Mesenchymal stem cell (in vitro differentiated cells and primary cell): ENCODE data around the gene SMIM41.

ENCODE experiments used
- DNase-seq: peaks from one replicate; pipeline ENCODE4 v3.0.0-alpha.2; 2013
- H2AFZ ChIP-seq: one replicate; pipeline ENCODE4 v1.6.1; 2013; ENCODE audit warnings: low read depth, mild to moderate bottlenecking, control low read depth, inconsistent platforms, low read length, moderate library complexity
- H2AK5ac ChIP-seq: 2 replicates; pipeline ENCODE4 v1.6.1; 2013; ENCODE audit warnings: low read length, moderate library complexity, mild to moderate bottlenecking, inconsistent platforms; ENCODE audit not compliant: severe bottlenecking
- H2BK120ac ChIP-seq: one replicate; pipeline ENCODE4 v1.6.1; 2013; ENCODE audit warnings: low read depth, mild to moderate bottlenecking, inconsistent platforms, low read length, moderate library complexity
- H2BK12ac ChIP-seq, 2 experiments: one replicate each; pipeline ENCODE4 v1.6.1; 2013; ENCODE audit warnings: inconsistent platforms in 2 of 2, low read length in 2 of 2, mild to moderate bottlenecking in 2 of 2, moderate library complexity in 2 of 2, control low read depth in 1 of 2
- H2BK15ac ChIP-seq: one replicate; pipeline ENCODE4 v1.6.1; 2013; ENCODE audit warnings: mild to moderate bottlenecking, low read depth, inconsistent platforms; ENCODE audit not compliant: poor library complexity, severe bottlenecking
- H2BK5ac ChIP-seq: 2 replicates; pipeline ENCODE4 v1.6.1; 2013; ENCODE audit warnings: low read depth, mild to moderate bottlenecking, low read length, control low read depth, inconsistent platforms; ENCODE audit not compliant: poor library complexity, severe bottlenecking
- H3K14ac ChIP-seq, 2 experiments: one replicate each; pipeline ENCODE4 v1.6.1; 2013; ENCODE audit warnings: inconsistent platforms in 2 of 2, low read length in 2 of 2, control low read depth in 1 of 2, mild to moderate bottlenecking in 1 of 2, moderate library complexity in 1 of 2
- H3K18ac ChIP-seq, 2 experiments: one replicate each; pipeline ENCODE4 v1.6.1; 2013; ENCODE audit warnings: inconsistent platforms in 2 of 2, low read length in 2 of 2, control low read depth in 1 of 2, low read depth in 1 of 2, mild to moderate bottlenecking in 1 of 2
- H3K23ac ChIP-seq, 2 experiments: one replicate each; pipeline ENCODE4 v1.6.1; 2013; ENCODE audit warnings: inconsistent platforms in 2 of 2, low read length in 2 of 2, mild to moderate bottlenecking in 2 of 2, moderate library complexity in 2 of 2, control low read depth in 1 of 2
- H3K27ac ChIP-seq: 2 replicates; pipeline ENCODE4 v1.5.1; 2013; ENCODE audit warnings: mild to moderate bottlenecking, moderate library complexity, low read length, control low read depth, inconsistent platforms; ENCODE audit not compliant: poor library complexity, severe bottlenecking
- H3K27me3 ChIP-seq, 2 experiments: 2 replicates each; pipeline versions ENCODE4 v1.6.1 to v1.7.0; 2013; ENCODE audit warnings: low read length in 2 of 2, mild to moderate bottlenecking in 2 of 2, moderate library complexity in 2 of 2, control low read depth in 1 of 2, inconsistent platforms in 1 of 2; ENCODE audit not compliant: control insufficient read depth in 1 of 2, insufficient read depth in 1 of 2
- H3K36me3 ChIP-seq, 2 experiments: 2 replicates each; pipeline versions ENCODE4 v1.6.1 to v1.7.0; 2013; ENCODE audit warnings: low read length in 2 of 2, control low read depth in 1 of 2, inconsistent platforms in 1 of 2, low read depth in 1 of 2, mild to moderate bottlenecking in 1 of 2; ENCODE audit not compliant: insufficient read depth in 2 of 2, control insufficient read depth in 1 of 2
- H3K4ac ChIP-seq, 2 experiments: one replicate each; pipeline ENCODE4 v1.6.1; 2013; ENCODE audit warnings: inconsistent platforms in 2 of 2, low read length in 2 of 2, mild to moderate bottlenecking in 2 of 2, moderate library complexity in 2 of 2, control low read depth in 1 of 2, low read depth in 1 of 2
- H3K4me1 ChIP-seq: 2 replicates; pipeline ENCODE4 v1.6.1; 2013; ENCODE audit warnings: low read depth, low read length, control low read depth; ENCODE audit not compliant: control insufficient read depth, insufficient read depth
- H3K4me2 ChIP-seq: 2 replicates; pipeline ENCODE4 v1.6.1; 2013; ENCODE audit warnings: low read length, mild to moderate bottlenecking, inconsistent platforms; ENCODE audit not compliant: poor library complexity, severe bottlenecking
- H3K4me3 ChIP-seq, 2 experiments: 2 replicates each; pipeline versions ENCODE4 v1.5.1 to v1.7.0; 2013; ENCODE audit warnings: low read length in 2 of 2, mild to moderate bottlenecking in 2 of 2, control low read depth in 1 of 2, low read depth in 1 of 2; ENCODE audit not compliant: insufficient read depth in 1 of 2
- H3K79me1 ChIP-seq: replicated peaks from 2 replicates; pipeline ENCODE4 v1.6.1; 2013; ENCODE audit warnings: mild to moderate bottlenecking, control low read depth, low read length, inconsistent platforms; ENCODE audit not compliant: poor library complexity, severe bottlenecking
- H3K9ac ChIP-seq: 2 replicates; pipeline ENCODE4 v1.7.0; 2013; ENCODE audit warnings: mild to moderate bottlenecking, low read length, moderate library complexity
- H3K9me3 ChIP-seq: 2 replicates; pipeline ENCODE4 v1.7.0; 2013; ENCODE audit warnings: mild to moderate bottlenecking, low read length; ENCODE audit not compliant: control insufficient read depth
- H4K8ac ChIP-seq: one replicate; pipeline ENCODE4 v1.6.1; 2013; ENCODE audit warnings: inconsistent platforms, mild to moderate bottlenecking, low read length, moderate library complexity
- H4K91ac ChIP-seq: one replicate; pipeline ENCODE4 v1.6.1; 2013; ENCODE audit warnings: mild to moderate bottlenecking, low read length, inconsistent platforms
- WGBS: methylation state at CpG from one replicate; pipeline ENCODE4 v1.1.7; 2013; ENCODE audit warnings: mixed read lengths; 5-methylcytosine and 5-hydroxymethylcytosine counted together

The SMIM41 gene

DNA sequence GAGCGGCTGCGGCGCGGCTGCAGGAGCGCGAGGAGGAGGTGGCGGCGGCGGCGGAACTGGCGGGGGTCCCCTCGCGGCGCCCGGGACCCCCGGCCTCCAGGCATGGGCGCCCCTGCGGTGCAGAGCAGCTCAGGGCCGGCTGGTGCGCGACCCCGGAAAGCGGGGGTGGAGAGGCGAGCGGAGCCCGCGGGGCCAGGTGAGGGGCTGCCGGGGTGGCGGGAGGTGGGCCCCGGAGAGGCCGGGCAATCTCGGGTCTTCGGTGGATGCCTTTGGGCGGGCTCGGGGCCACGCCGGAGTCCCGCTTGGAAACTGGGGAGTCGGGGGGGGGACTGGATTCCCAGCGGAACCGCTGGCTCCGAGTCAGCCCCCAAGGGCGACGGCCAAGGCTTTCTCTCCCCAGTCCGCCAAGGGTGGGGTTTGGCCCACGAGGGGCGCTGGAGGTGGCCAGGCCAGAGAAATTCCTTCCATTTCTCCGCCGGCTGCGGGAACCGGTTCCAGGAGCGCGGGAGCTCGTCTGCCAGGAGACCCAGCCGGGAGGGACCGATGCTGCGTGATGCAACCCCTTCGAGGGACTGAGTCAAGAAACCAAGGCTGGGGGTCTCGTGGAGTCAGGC lies 42.1 kb upstream of the SMIM41 start:
- Histone ChIP-seq H4K8ac (no peak overlapping the region), H2AK5ac (no peak overlapping the region), H3K36me3 (no peaks in the 10 kb centered on the region), H4K91ac (no peak overlapping the region), H3K18ac (peak overlapping the region; percentile 40 to 72), H2AFZ (peak overlapping the region; percentile 36), H2BK12ac (peak overlapping the region in 1 of 2 experiments; percentile 43), H3K4ac (peak overlapping the region in 1 of 2 experiments; percentile 30), H3K9ac (peak overlapping the region; percentile 95), H3K23ac (no peak overlapping the region), H3K4me1 (peaks cover 10% of the 10 kb centered on the region), H3K79me1 (no peaks in the 10 kb centered on the region), H3K27me3 (peaks cover 5 to 10% of the 10 kb centered on the region in 2 experiments), H3K4me3 (peak overlapping the region; percentile 54 to 80), H3K27ac (no peak overlapping the region), H2BK15ac (no peak overlapping the region), H2BK120ac (no peak overlapping the region), H3K14ac (no peak overlapping the region), H3K9me3 (no peaks in the 10 kb centered on the region), H2BK5ac (no peak overlapping the region), H3K4me2 (peak overlapping the region; percentile 92)
- 1% methylated on average over 36 of the region's 59 CpGs for WGBS
- DNase-seq, result peak; percentile 74

DNA sequence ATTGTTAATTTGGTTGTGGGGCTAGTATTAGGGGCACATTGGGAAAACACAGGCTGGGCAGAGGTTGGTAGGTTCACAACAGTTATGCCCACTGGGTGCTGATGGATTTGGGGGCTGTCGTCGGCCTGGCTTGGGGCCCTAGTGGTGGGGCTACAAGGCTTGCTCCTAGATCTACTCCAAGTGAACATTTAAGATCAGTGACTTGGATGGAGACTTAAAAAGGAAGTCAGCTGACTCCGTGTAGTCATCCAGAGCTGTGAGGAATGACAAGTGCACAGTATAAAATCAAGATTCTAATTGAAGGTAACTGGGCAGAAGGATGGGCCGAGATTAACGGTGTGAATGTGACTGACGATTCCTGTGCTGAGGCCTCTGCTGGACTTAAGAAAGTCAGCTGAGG lies 41.1 kb upstream of the SMIM41 start:
- H4K91ac ChIP-seq, result no peak overlapping the region
- 83% methylated on average over 6 of the region's 6 CpGs for WGBS
- no peak overlapping the region for H3K14ac ChIP-seq
- H2BK12ac ChIP-seq, result no peak overlapping the region
- no peak overlapping the region for H2BK15ac ChIP-seq
- H2AK5ac ChIP-seq, result no peak overlapping the region
- no peaks in the 10 kb centered on the region for H3K9me3 ChIP-seq
- H3K36me3 ChIP-seq, result no peaks in the 10 kb centered on the region
- H2BK5ac ChIP-seq, result no peak overlapping the region
- no peak for DNase-seq
- no peak overlapping the region for H3K27ac ChIP-seq
- no peak overlapping the region for H3K4me3 ChIP-seq
- H3K9ac ChIP-seq, result peak overlapping the region; percentile 95
- H3K4ac ChIP-seq, result no peak overlapping the region
- H4K8ac ChIP-seq, result no peak overlapping the region
- H3K18ac ChIP-seq, result no peak overlapping the region
- no peak overlapping the region for H2BK120ac ChIP-seq
- no peaks in the 10 kb centered on the region for H3K79me1 ChIP-seq
- no peak overlapping the region for H3K4me2 ChIP-seq
- H3K27me3 ChIP-seq, result peaks cover 5 to 10% of the 10 kb centered on the region in 2 experiments
- no peak overlapping the region for H2AFZ ChIP-seq
- H3K4me1 ChIP-seq, result peaks cover 9% of the 10 kb centered on the region
- H3K23ac ChIP-seq, result no peak overlapping the region

DNA sequence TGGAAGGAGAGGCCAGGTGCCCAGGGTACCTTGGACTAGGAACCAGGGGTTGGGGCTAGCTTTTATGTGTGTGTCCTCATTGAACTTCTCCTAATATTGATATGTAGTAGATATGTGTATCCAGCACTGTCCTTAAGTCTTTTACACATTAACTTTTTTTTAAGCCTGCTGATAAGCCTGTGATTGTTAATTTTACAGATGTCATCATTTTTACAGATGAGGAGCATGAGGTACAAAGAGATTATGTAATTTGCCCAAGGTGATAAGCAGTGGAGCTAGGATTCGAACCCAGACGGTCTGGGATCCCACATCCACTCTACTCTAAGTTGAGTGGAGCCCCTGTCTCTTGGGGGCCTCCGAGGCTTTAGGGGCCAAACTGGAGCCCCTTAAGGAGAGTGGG lies 38.5 kb upstream of the SMIM41 start:
- WGBS, result 81% methylated on average over 3 of the region's 3 CpGs
- no peak overlapping the region for H2BK15ac ChIP-seq
- H2AFZ ChIP-seq, result no peak overlapping the region
- H3K36me3 ChIP-seq, result no peaks in the 10 kb centered on the region
- H2BK120ac ChIP-seq, result no peak overlapping the region
- H4K8ac ChIP-seq, result no peak overlapping the region
- H4K91ac ChIP-seq, result no peak overlapping the region
- H3K4ac ChIP-seq, result no peak overlapping the region
- no peak overlapping the region for H3K14ac ChIP-seq
- H3K9ac ChIP-seq, result no peak overlapping the region
- H2BK12ac ChIP-seq, result no peak overlapping the region
- H3K27ac ChIP-seq, result no peak overlapping the region
- no peak overlapping the region for H2AK5ac ChIP-seq
- no peaks in the 10 kb centered on the region for H3K79me1 ChIP-seq
- H2BK5ac ChIP-seq, result no peak overlapping the region
- no peak overlapping the region for H3K23ac ChIP-seq
- no peak overlapping the region for H3K4me2 ChIP-seq
- DNase-seq, result no peak
- H3K18ac ChIP-seq, result no peak overlapping the region
- peaks cover 9% of the 10 kb centered on the region for H3K4me1 ChIP-seq
- H3K27me3 ChIP-seq, result peaks cover 0 to 5% of the 10 kb centered on the region in 2 experiments
- no peaks in the 10 kb centered on the region for H3K9me3 ChIP-seq
- no peak overlapping the region for H3K4me3 ChIP-seq

DNA sequence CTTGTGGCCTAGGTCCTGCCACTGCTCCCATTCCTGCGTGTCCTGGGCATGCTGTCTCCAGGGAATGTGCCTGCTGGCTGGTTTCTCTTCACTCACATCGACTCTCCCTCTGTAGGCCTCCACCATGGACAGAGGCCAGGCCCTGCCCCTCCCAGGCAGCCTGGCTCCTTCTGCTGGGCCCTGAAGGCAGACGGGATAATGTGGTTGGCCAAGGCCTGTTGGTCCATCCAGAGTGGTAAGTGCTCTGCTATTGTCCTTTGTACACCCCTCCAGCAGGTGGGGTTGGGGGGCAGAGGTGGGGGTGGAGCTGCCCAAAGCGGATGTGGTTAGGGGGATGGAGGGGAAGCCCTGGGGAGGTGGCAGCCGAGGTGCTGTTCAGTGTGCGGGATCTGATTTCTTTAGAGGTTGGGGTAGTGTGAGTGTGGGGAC lies 37.8 kb upstream of the SMIM41 start:
- whole genome bisulfite sequencing, result 67% methylated on average over 6 of the region's 6 CpGs
- no peak overlapping the region for H3K18ac ChIP-seq
- H3K4me3 ChIP-seq, result no peak overlapping the region
- H2BK5ac ChIP-seq, result no peak overlapping the region
- no peaks in the 10 kb centered on the region for H3K36me3 ChIP-seq
- no peak overlapping the region for H2AK5ac ChIP-seq
- H3K27ac ChIP-seq, result no peak overlapping the region
- no peak overlapping the region for H3K4ac ChIP-seq
- no peak overlapping the region for H3K23ac ChIP-seq
- no peaks in the 10 kb centered on the region for H3K27me3 ChIP-seq
- H3K9me3 ChIP-seq, result no peaks in the 10 kb centered on the region
- no peak overlapping the region for H2BK15ac ChIP-seq
- no peaks in the 10 kb centered on the region for H3K79me1 ChIP-seq
- H3K4me1 ChIP-seq, result peaks cover 6% of the 10 kb centered on the region
- peak; percentile 49 for DNase-seq
- no peak overlapping the region for H4K8ac ChIP-seq
- H4K91ac ChIP-seq, result no peak overlapping the region
- no peak overlapping the region for H3K9ac ChIP-seq
- no peak overlapping the region for H2BK12ac ChIP-seq
- no peak overlapping the region for H2BK120ac ChIP-seq
- H3K4me2 ChIP-seq, result no peak overlapping the region
- no peak overlapping the region for H3K14ac ChIP-seq
- no peak overlapping the region for H2AFZ ChIP-seq
